NCI-H1436 (cell line): Measurements from ENCODE around the gene APOC1.
A peak's percentile ranks its signal among the peaks of the same experiment; 100 is the strongest.
"Not testable (repeated sequence)": the region's sequence is repeated elsewhere in the genome, so short reads cannot be mapped to it uniquely, and the experiment has no call there.

Source experiments
- DNase-seq: peaks from one replicate; lab custom pipeline; 2025; lab: John Stamatoyannopoulos, UW

APOC1 gene

GRCh38 chr19:44914433-44915206, at the start of gene APOC1:
TSS of gene APOC1 (plus strand) at chr19:44914608. CDS start at chr19:44914892, 284 bp downstream.
- DNase-seq = peak; percentile 75

- no peak for DNase-seq
Measured at GRCh38 chr19:44865196-44865767, 49.1 kb upstream of the APOC1 start.

DNA sequence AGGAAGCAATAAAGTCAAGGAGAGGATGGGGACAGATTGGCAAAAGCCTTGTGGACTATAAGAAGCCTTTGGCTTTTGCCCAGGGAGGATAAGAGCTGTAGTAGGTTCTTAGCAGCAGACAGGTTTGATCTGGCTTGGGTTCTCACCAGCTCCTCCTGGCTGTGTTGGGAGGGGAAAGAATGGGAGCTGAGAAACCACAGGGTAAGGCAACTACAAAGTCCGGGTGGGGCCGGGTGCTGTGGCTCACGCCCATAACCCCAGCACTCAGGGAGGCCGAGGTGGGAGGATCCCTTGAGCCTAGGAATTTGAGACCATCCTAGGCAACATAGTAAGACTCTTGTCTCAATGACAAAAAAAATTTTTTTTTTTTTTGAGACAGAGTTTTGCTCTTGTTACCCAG, 47.7 kb upstream of the APOC1 start:
- DNase-seq = no peak

DNA sequence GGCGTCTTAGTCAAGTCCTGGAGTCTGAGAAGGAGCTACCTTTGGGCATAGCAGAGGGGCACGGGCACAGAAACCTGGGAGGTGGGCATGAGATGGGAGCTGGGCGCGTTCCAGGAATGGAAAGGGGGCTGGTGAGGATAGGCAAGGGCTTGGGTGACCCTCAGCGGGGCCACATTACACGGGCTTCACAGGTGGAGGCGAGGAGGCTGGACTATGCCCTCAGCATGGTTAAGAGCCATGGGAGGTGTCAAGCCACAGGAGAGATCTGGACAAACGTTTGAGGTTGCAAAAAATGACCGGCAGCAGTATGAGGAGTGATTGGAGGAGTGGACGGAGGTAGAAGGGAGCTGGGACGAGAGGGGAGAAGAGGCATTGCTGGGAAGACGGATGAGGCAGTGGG, 46.8 kb upstream of the APOC1 start:
- no peak for DNase-seq

DNA sequence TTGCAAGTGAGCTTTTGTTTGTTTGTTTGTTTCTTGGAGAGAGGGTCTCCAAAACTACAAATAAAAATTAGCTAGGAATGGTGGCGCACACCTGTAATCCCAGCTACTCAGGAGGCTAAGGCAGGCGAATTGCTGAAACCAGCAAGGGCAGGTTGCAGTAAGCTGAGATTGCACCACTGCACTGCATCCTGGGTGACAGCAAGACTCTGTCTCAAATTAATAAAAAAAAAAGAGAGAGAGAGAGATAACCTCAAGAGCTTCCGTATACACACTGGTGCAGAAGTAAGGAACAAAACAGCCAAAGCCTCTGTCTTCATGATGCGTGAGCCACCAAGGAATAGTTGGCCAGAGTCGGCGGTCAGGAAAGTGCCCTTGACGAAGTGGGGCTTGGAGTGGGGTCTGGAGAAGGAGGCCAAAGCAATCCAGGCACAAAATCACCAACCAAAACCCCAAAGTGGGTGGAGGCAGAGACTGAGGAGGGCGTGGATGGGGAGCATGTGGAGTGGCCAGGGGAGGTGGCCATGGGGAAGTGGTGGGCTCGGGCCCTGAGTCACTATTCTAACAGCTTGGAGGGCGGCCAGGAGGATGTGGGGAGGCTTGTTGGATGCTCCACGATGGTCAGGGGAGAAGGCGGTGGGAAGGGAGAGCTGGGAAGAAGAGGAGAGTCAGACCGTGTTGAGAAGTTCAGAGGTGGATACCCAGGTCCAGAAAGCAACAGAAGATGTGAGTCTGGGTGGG, 44.5 kb upstream of the APOC1 start:
- DNase-seq = no peak

- no peak for DNase-seq
Measured at GRCh38 chr19:44871809-44872208, 42.6 kb upstream of the APOC1 start.

GRCh38 chr19:44872661-44873060, 41.7 kb upstream of the APOC1 start:
- no peak for DNase-seq

DNA sequence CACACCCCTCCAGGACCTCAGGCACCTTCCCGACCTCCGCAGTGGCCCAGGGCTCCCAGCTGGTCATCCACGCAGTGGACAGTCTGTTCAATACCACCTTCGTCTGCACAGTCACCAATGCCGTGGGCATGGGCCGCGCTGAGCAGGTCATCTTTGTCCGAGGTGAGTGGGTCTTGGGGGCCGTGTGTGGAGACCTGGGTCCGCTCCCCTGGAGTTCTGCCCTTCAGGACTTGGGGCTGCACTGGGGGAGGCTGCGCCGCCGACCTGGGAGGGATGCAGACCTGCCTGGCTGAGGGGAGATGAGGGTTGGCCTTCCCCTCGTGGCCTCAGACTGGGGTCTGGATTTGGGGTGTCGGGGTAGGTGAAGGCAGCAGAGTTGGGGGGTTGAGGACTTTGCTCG, 40.1 kb upstream of the APOC1 start:
- DNase-seq = no peak

GRCh38 chr19:44875666-44876451, 38.5 kb upstream of the APOC1 start:
- no peak for DNase-seq

- DNase-seq = no peak
Measured at GRCh38 chr19:44876930-44877535, 37.4 kb upstream of the APOC1 start.

- DNase-seq = no peak
Measured at GRCh38 chr19:44878120-44878865, 36.1 kb upstream of the APOC1 start.

DNA sequence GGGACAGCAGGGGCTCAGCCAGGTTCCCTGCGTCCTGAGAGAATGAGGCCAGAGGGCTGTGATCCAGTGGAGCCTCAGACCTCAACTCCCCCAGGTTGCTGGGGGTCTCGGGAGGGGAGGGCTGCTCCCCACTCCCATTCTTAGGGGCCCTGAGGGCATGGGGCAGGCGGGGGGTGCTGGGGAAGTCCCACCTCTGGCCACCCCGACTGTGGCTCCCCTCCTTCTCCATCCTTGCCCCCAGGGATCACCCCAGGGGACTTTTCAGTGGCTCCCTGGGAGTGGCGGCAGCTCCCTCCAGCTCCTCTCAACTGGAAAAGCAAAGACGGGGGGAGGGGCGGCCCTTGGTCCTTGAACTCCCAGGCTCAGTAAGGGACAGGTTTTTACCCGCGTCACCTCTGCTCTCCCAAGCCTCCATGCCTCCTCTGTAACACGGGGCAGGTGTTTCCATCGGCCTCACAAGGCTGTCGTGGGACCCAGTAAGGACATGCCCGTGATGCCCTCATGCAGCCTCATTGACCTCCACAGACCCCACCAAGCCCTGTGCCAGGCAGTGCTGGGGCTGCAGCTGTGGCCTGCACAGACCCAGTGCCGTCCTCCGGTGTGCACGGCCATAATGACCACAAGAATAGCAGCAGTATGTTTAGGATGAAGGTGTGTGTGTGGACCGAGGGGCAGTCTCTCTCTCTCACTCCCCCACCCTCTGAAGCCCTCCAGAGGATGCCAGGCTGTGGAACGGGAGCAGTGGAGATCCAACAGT, 34.9 kb upstream of the APOC1 start:
- no peak for DNase-seq

DNA sequence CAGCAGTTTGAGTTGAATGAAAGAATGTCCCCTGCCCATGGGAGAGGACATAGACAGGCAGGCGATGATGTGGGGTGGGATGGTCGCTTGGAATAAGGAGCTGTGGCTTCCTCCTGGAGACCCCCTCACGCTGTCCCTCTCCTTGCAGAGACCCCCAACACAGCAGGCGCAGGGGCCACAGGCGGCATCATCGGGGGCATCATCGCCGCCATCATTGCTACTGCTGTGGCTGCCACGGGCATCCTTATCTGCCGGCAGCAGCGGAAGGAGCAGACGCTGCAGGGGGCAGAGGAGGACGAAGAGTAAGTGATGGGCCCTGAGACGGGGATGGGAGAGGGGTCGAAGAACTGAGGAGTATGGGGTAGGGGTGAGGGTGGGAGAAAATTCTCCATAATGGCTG, 32.3 kb upstream of the APOC1 start:
- DNase-seq = no peak

DNA sequence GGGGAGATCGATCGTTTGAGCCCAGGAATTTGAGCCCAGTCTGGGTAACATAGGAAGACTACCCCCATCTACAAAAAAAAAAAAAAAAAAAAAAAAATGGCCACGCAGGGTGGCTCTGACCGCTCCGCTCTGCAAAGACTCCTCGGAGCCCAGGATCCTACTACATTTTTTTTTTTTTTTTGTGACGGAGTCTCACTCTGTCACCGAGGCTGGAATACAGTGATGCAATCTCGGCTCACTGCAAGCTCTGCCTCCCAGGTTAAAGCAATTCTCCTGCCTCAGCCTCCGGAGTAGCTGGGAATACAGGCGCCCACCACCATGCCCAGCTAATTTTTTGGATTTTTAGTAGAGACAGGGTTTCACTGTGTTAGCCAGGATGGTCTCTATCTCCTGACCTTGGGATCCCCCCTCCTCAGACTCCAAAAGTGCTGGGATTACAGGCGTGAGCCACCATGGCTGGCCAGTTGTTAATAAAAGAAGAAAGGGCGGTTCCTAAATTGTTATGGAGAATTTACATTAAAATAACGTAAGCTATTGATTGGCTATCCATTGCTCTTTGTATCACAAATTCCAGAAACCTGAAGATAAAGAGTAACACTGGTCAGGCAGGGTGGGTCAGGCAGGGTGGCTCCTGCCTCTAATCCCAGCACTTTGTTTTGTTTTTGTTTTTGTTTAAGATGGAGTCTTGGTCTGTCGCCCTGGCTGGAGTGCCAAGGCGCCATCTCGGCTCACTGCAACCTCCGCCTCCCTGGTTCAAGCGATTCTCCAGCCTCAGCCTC, 31.6 kb upstream of the APOC1 start:
- not testable (repeated sequence) for DNase-seq

DNA sequence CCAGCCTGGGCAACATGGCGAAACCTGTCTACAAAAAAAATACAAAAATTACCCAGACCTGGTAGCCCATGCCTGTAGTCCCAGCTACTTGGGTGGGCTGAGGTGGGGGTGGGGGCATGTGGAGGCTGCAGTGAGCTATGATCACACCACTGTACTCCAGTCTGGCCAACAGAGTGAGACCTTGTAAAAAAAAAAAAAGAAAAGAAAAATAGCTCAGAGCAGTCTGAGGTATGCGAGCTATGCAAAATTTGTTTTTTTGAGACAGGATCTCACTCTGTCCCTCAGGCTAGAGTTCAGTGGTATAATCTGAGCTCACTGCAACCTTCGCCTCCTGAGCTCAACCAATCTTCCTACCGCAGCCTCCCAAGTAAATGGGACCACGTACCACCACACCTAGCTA, 30.5 kb upstream of the APOC1 start:
- no peak for DNase-seq

DNA sequence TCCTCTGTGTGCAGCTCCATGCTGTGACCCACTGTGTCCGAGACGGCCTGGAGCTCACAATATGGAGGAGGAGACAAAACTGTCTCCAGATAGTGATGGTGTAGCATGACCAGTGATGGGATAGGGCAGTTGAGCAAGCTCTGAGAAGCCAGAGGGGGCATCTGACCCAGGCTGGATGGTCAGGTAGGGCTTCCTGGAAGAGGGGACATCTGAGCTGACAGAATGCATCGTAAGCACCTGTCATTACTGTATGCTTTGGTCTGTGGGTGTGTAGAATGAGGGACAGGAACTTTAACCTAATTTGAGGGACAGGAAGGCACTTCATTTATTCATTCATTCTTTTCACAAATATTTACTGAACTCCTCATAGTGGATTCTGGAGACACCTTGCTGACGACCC, 29.8 kb upstream of the APOC1 start:
- no peak for DNase-seq

DNA sequence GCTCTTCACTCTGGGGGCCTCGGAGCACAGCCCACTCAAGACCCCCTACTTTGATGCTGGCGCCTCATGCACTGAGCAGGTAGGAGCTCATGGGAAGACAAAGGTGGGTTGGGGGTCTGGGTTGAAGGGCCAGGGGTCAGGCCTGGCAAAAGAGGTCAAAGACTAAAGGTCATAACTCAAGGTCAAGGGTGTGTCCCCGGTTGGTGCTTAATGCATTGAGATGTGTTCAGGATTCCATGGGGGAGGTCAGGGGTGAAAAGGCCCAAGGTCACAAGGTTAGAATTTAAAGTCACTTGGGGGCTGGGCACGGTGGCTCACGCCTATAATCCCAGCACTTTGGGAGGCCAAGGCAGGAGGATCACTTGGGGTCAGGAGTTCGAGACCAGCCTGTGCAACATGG, 28.3 kb upstream of the APOC1 start:
- DNase-seq = no peak

DNA sequence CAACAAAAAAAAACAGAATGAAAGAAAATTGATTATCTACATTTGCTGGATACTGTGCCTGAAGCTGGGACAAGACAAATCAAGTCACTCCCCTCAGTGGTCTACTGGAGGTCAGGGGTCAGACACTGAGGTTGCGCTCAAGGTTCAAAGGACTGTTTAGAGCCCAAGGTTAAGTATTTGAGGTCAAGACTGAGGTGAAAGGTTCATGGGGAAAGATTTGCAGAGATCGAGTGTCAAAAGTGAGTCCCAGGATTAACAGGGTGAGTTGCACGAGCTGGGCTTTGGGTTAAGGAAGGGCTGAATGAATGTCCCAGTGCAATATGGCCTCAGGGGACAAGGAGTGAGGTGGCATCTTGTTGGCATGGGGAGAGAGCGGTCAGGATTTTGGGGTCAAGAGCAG, 26.8 kb upstream of the APOC1 start:
- no peak for DNase-seq

DNA sequence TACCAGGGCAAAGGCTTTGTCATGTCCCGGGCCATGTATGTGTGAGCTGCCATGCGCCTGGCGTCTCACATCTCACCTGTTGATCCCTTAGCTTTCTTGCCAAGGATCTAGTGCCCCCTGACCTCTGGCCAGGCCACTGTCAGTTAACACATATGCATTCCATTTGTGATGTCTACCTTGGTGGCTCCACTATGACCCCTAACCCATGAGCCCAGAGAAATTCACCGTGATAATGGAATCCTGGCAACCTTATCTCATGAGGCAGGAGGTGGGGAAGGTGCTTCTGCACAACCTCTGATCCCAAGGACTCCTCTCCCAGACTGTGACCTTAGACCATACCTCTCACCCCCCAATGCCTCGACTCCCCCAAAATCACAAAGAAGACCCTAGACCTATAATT, 26.1 kb upstream of the APOC1 start:
- not testable (repeated sequence) for DNase-seq
